HG03354 (cell line): Measurements from ENCODE around the gene C1QTNF5.

ENCODE experiments used
- ATAC-seq: cut with Tn5 transposase; IDR thresholded peaks from one replicate; pipeline ENCODE4 v1.9.1; 2021; ENCODE audit warnings: mild to moderate bottlenecking; ENCODE audit not compliant: unreplicated experiment, poor library complexity, severe bottlenecking

The C1QTNF5 gene

GRCh38 chr11:119303227-119303718 lies 37.4 kb downstream of the C1QTNF5 start:
- ATAC-seq = no peak

GRCh38 chr11:119300198-119300964 lies 40.3 kb downstream of the C1QTNF5 start:
- no peak for ATAC-seq

DNA sequence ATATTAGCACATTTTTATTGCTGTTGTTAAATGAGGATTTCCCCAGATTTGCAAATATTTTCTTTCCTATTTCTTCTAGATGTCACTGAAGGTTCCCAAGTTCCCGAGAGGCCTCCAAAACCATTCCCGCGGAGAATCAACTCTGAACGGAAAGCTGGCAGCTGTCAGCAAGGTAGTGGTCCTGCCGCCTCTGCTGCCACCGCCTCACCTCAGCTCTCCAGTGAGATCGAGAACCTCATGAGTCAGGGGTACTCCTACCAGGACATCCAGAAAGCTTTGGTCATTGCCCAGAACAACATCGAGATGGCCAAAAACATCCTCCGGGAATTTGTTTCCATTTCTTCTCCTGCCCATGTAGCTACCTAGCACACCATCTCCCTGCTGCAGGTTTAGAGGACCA lies 41.3 kb downstream of the C1QTNF5 start:
- ATAC-seq = no peak

- no peak for ATAC-seq
These were observed 42.0 kb downstream of the C1QTNF5 start for GRCh38 chr11:119298726-119299125.

- no peak for ATAC-seq
These were observed 42.7 kb downstream of the C1QTNF5 start for GRCh38 chr11:119297938-119298337.

GRCh38 chr11:119295178-119295577 lies 45.5 kb downstream of the C1QTNF5 start:
- ATAC-seq = no peak

- no peak for ATAC-seq
These were observed 47.2 kb downstream of the C1QTNF5 start for GRCh38 chr11:119293461-119293860.

DNA sequence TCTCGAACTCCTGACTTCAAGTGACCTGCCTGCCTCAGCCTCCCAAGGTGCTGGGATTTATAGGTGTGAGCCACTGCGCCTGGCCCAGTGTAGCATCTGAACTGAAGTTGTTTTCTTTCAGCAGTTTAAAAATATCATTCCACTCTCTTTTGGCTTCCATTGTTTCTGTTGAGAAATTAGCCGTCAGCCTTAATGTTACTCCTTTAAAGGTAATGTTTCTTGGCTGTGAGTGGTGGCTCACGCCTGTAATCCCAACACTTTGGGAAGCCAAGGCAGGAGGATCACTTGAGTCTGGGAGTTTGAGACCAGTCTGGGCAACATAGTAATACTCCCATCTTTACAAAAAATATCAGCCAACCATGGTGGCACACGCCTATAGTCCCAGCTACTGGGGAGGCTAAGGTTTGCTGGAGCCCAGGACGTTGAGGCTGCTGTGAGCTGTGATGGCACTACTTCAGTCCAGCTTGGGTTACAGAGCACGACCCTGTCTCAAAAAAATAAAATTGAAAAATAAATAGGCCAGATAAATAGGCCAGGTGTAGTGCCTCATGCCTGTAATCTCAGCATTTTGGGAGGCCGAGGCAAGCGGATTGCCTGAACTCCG lies 49.7 kb downstream of the C1QTNF5 start:
- ATAC-seq = no peak
